Mesenchymal stem cell (in vitro differentiated cells and primary cell): ENCODE measurements around the gene DPF3.

Experiments used
- DNase-seq: peaks from one replicate; pipeline ENCODE4 v3.0.0-alpha.2; 2013
- H2AFZ ChIP-seq: one replicate; pipeline ENCODE4 v1.6.1; 2013; ENCODE audit warnings: low read depth, mild to moderate bottlenecking, control low read depth, inconsistent platforms, low read length, moderate library complexity
- H2AK5ac ChIP-seq: 2 replicates; pipeline ENCODE4 v1.6.1; 2013; ENCODE audit warnings: low read length, moderate library complexity, mild to moderate bottlenecking, inconsistent platforms; ENCODE audit not compliant: severe bottlenecking
- H2BK120ac ChIP-seq: one replicate; pipeline ENCODE4 v1.6.1; 2013; ENCODE audit warnings: low read depth, mild to moderate bottlenecking, inconsistent platforms, low read length, moderate library complexity
- H2BK12ac ChIP-seq, 2 experiments: one replicate each; pipeline ENCODE4 v1.6.1; 2013; ENCODE audit warnings: inconsistent platforms in 2 of 2, low read length in 2 of 2, mild to moderate bottlenecking in 2 of 2, moderate library complexity in 2 of 2, control low read depth in 1 of 2
- H2BK15ac ChIP-seq: one replicate; pipeline ENCODE4 v1.6.1; 2013; ENCODE audit warnings: mild to moderate bottlenecking, low read depth, inconsistent platforms; ENCODE audit not compliant: poor library complexity, severe bottlenecking
- H2BK5ac ChIP-seq: 2 replicates; pipeline ENCODE4 v1.6.1; 2013; ENCODE audit warnings: low read depth, mild to moderate bottlenecking, low read length, control low read depth, inconsistent platforms; ENCODE audit not compliant: poor library complexity, severe bottlenecking
- H3K14ac ChIP-seq, 2 experiments: one replicate each; pipeline ENCODE4 v1.6.1; 2013; ENCODE audit warnings: inconsistent platforms in 2 of 2, low read length in 2 of 2, control low read depth in 1 of 2, mild to moderate bottlenecking in 1 of 2, moderate library complexity in 1 of 2
- H3K18ac ChIP-seq, 2 experiments: one replicate each; pipeline ENCODE4 v1.6.1; 2013; ENCODE audit warnings: inconsistent platforms in 2 of 2, low read length in 2 of 2, control low read depth in 1 of 2, low read depth in 1 of 2, mild to moderate bottlenecking in 1 of 2
- H3K23ac ChIP-seq, 2 experiments: one replicate each; pipeline ENCODE4 v1.6.1; 2013; ENCODE audit warnings: inconsistent platforms in 2 of 2, low read length in 2 of 2, mild to moderate bottlenecking in 2 of 2, moderate library complexity in 2 of 2, control low read depth in 1 of 2
- H3K27ac ChIP-seq: 2 replicates; pipeline ENCODE4 v1.5.1; 2013; ENCODE audit warnings: mild to moderate bottlenecking, moderate library complexity, low read length, control low read depth, inconsistent platforms; ENCODE audit not compliant: poor library complexity, severe bottlenecking
- H3K27me3 ChIP-seq, 2 experiments: 2 replicates each; pipeline versions ENCODE4 v1.6.1 to v1.7.0; 2013; ENCODE audit warnings: low read length in 2 of 2, mild to moderate bottlenecking in 2 of 2, moderate library complexity in 2 of 2, control low read depth in 1 of 2, inconsistent platforms in 1 of 2; ENCODE audit not compliant: control insufficient read depth in 1 of 2, insufficient read depth in 1 of 2
- H3K36me3 ChIP-seq, 2 experiments: 2 replicates each; pipeline versions ENCODE4 v1.6.1 to v1.7.0; 2013; ENCODE audit warnings: low read length in 2 of 2, control low read depth in 1 of 2, inconsistent platforms in 1 of 2, low read depth in 1 of 2, mild to moderate bottlenecking in 1 of 2; ENCODE audit not compliant: insufficient read depth in 2 of 2, control insufficient read depth in 1 of 2
- H3K4ac ChIP-seq, 2 experiments: one replicate each; pipeline ENCODE4 v1.6.1; 2013; ENCODE audit warnings: inconsistent platforms in 2 of 2, low read length in 2 of 2, mild to moderate bottlenecking in 2 of 2, moderate library complexity in 2 of 2, control low read depth in 1 of 2, low read depth in 1 of 2
- H3K4me1 ChIP-seq: 2 replicates; pipeline ENCODE4 v1.6.1; 2013; ENCODE audit warnings: low read depth, low read length, control low read depth; ENCODE audit not compliant: control insufficient read depth, insufficient read depth
- H3K4me2 ChIP-seq: 2 replicates; pipeline ENCODE4 v1.6.1; 2013; ENCODE audit warnings: low read length, mild to moderate bottlenecking, inconsistent platforms; ENCODE audit not compliant: poor library complexity, severe bottlenecking
- H3K4me3 ChIP-seq, 2 experiments: 2 replicates each; pipeline versions ENCODE4 v1.5.1 to v1.7.0; 2013; ENCODE audit warnings: low read length in 2 of 2, mild to moderate bottlenecking in 2 of 2, control low read depth in 1 of 2, low read depth in 1 of 2; ENCODE audit not compliant: insufficient read depth in 1 of 2
- H3K79me1 ChIP-seq: replicated peaks from 2 replicates; pipeline ENCODE4 v1.6.1; 2013; ENCODE audit warnings: mild to moderate bottlenecking, control low read depth, low read length, inconsistent platforms; ENCODE audit not compliant: poor library complexity, severe bottlenecking
- H3K9ac ChIP-seq: 2 replicates; pipeline ENCODE4 v1.7.0; 2013; ENCODE audit warnings: mild to moderate bottlenecking, low read length, moderate library complexity
- H3K9me3 ChIP-seq: 2 replicates; pipeline ENCODE4 v1.7.0; 2013; ENCODE audit warnings: mild to moderate bottlenecking, low read length; ENCODE audit not compliant: control insufficient read depth
- H4K8ac ChIP-seq: one replicate; pipeline ENCODE4 v1.6.1; 2013; ENCODE audit warnings: inconsistent platforms, mild to moderate bottlenecking, low read length, moderate library complexity
- H4K91ac ChIP-seq: one replicate; pipeline ENCODE4 v1.6.1; 2013; ENCODE audit warnings: mild to moderate bottlenecking, low read length, inconsistent platforms
- WGBS: methylation state at CpG from one replicate; pipeline ENCODE4 v1.1.7; 2013; ENCODE audit warnings: mixed read lengths; 5-methylcytosine and 5-hydroxymethylcytosine counted together

Gene DPF3

DNA sequence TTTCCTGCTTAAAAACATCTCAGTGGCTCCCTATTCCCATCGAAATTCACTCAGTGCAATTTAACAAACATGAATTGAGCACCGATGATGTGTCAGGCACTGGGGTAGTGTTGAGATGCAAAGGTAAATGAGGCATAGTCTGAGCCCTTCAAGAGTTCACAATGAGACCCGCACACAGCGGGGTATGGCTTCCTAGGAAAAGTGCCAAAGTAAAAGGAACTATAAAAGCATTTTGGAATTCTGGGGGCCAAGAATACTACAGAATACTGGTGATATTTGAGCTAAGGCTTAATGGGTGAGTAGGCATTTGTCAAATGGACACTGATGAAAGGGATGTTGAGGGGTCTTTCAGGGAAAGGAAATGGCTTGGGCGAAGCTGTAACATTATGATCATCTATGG, 315.4 kb downstream of the DPF3 start:
- H3K27me3 ChIP-seq = peaks cover 0 to 42% of the 10 kb centered on the region in 2 experiments
- H3K4ac ChIP-seq = no peak overlapping the region
- H3K27ac ChIP-seq = no peak overlapping the region
- H2BK5ac ChIP-seq = no peak overlapping the region
- no peak for DNase-seq
- no peak overlapping the region for H2AK5ac ChIP-seq
- no peak overlapping the region for H2BK12ac ChIP-seq
- H2BK15ac ChIP-seq = no peak overlapping the region
- H3K4me3 ChIP-seq = no peak overlapping the region
- no peaks in the 10 kb centered on the region for H3K36me3 ChIP-seq
- H3K4me1 ChIP-seq = no peaks in the 10 kb centered on the region
- H3K23ac ChIP-seq = no peak overlapping the region
- WGBS = 91% methylated on average over 5 of the region's 5 CpGs
- H3K18ac ChIP-seq = no peak overlapping the region
- H3K9me3 ChIP-seq = no peaks in the 10 kb centered on the region
- no peak overlapping the region for H2BK120ac ChIP-seq
- H3K9ac ChIP-seq = no peak overlapping the region
- H3K14ac ChIP-seq = no peak overlapping the region
- H2AFZ ChIP-seq = no peak overlapping the region
- H4K8ac ChIP-seq = no peak overlapping the region
- H4K91ac ChIP-seq = no peak overlapping the region
- no peak overlapping the region for H3K4me2 ChIP-seq
- H3K79me1 ChIP-seq = no peaks in the 10 kb centered on the region

DNA sequence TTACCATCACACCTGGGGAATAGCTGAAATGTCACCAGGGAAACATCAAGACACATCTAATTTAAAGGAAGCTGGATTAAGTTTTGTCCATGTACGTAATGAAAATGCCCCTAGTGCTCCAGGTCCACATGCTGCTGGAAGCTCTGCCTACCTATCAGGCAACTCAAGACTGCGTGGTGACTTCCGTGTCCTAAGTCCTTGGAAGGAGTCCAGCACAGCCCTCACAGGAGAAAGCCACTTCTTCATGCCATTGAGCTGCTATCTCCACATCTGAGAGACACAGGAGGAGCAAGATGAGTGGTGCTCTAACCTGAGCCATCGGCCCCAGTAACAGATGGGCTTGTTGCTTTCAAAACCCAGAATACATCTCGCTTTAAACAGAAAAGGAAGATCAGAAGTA, 316.4 kb downstream of the DPF3 start:
- Histone ChIP-seq H2AK5ac (no peak overlapping the region), H2BK15ac (no peak overlapping the region), H3K27me3 (peaks cover 0 to 49% of the 10 kb centered on the region in 2 experiments), H3K4me1 (no peaks in the 10 kb centered on the region), H2BK5ac (no peak overlapping the region), H3K23ac (peak overlapping the region in 1 of 2 experiments; percentile 9), H4K8ac (no peak overlapping the region), H3K79me1 (no peaks in the 10 kb centered on the region), H2BK12ac (no peak overlapping the region), H3K27ac (no peak overlapping the region), H3K9me3 (no peaks in the 10 kb centered on the region), H3K36me3 (no peaks in the 10 kb centered on the region), H2AFZ (no peak overlapping the region), H3K18ac (no peak overlapping the region), H3K14ac (no peak overlapping the region), H4K91ac (no peak overlapping the region), H2BK120ac (no peak overlapping the region), H3K9ac (no peak overlapping the region), H3K4me3 (no peak overlapping the region), H3K4me2 (no peak overlapping the region), H3K4ac (no peak overlapping the region)
- DNase-seq = no peak
- WGBS = 83% methylated on average over 5 of the region's 5 CpGs

DNA sequence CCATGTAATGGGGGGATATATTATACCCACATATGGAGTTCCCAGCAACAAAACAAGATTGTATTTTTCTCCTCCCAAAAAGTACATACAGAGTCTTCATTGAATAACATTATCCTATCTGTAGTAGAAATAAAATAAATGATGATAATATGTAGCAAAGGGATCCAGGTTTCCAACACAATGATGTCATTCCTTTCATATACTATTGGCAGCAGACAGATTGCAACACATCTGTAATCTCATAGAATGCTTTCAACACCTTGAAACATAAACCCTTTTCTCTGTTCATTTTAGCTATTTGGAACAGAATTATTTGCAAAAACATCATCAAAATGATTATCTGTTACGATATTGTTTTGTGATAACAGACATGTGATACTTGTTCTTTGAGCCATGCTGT, 317.6 kb downstream of the DPF3 start:
- no peak overlapping the region for H2AFZ ChIP-seq
- H2BK15ac ChIP-seq = no peak overlapping the region
- H3K9me3 ChIP-seq = no peaks in the 10 kb centered on the region
- 60% methylated on average over 1 of the region's 1 CpG for whole genome bisulfite sequencing
- H3K27ac ChIP-seq = no peak overlapping the region
- peaks cover 0 to 41% of the 10 kb centered on the region in 2 experiments for H3K27me3 ChIP-seq
- H3K4me1 ChIP-seq = no peaks in the 10 kb centered on the region
- no peak overlapping the region for H2AK5ac ChIP-seq
- no peak overlapping the region for H2BK12ac ChIP-seq
- no peak overlapping the region for H3K4ac ChIP-seq
- no peak overlapping the region for H3K4me3 ChIP-seq
- H3K4me2 ChIP-seq = no peak overlapping the region
- H4K8ac ChIP-seq = no peak overlapping the region
- H3K23ac ChIP-seq = no peak overlapping the region
- no peaks in the 10 kb centered on the region for H3K79me1 ChIP-seq
- H3K36me3 ChIP-seq = no peaks in the 10 kb centered on the region
- no peak overlapping the region for H4K91ac ChIP-seq
- no peak overlapping the region for H3K18ac ChIP-seq
- H2BK120ac ChIP-seq = no peak overlapping the region
- no peak overlapping the region for H2BK5ac ChIP-seq
- DNase-seq = no peak
- H3K9ac ChIP-seq = no peak overlapping the region
- no peak overlapping the region for H3K14ac ChIP-seq

DNA sequence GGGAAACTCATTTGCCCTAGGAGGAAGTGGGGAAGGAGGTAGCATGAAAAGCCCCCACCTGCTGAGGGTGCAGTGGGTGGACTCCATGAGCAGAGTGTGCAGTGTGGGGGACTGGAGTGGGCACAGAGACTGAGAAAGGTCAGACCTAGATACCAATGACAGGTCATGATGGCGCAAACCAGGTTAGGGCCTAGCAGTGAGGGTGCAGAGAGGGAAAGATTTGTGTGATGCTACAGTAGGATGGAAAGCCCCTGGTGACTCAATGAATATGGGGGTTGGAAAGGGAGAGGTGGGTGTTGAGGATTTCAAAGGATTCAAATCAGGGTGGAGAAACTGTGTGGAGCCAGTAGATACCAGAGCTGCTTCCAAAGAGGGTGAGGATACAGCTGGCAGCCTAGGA, 319.2 kb downstream of the DPF3 start:
- DNase-seq = no peak
- Histone ChIP-seq H3K27ac (no peak overlapping the region), H3K23ac (no peak overlapping the region), H3K36me3 (no peaks in the 10 kb centered on the region), H2BK12ac (no peak overlapping the region), H2AFZ (no peak overlapping the region), H3K14ac (no peak overlapping the region), H3K9ac (no peak overlapping the region), H3K4me1 (no peaks in the 10 kb centered on the region), H2BK15ac (no peak overlapping the region), H4K91ac (no peak overlapping the region), H3K27me3 (peaks cover 0 to 30% of the 10 kb centered on the region in 2 experiments), H3K4me3 (no peak overlapping the region), H4K8ac (no peak overlapping the region), H2BK120ac (no peak overlapping the region), H2AK5ac (no peak overlapping the region), H3K4me2 (no peak overlapping the region), H3K79me1 (no peaks in the 10 kb centered on the region), H3K4ac (no peak overlapping the region), H3K9me3 (no peaks in the 10 kb centered on the region), H2BK5ac (no peak overlapping the region), H3K18ac (no peak overlapping the region)
- 98% methylated on average over 1 of the region's 1 CpG for WGBS
